Keratinocyte (primary cell): ENCODE measurements around the gene STEAP1B.

Source experiments
- EZH2 ChIP-seq: IDR thresholded peaks from one replicate; pipeline ENCODE4 v1.6.1; 2012; ENCODE audit warnings: inconsistent platforms, mild to moderate bottlenecking, low read length, moderate library complexity
- TF ChIP-seq, protein P1 (sequence below), 3 experiments: IDR thresholded peaks in 1 of 3; conservative IDR thresholded peaks in 1 of 3; optimal IDR thresholded peaks in 1 of 3; 2 replicates in 2 of 3; 3 replicates in 1 of 3; pipeline versions ENCODE3 to v1.5.1; 2011; ENCODE audit warnings: low read length in 3 of 3, mild to moderate bottlenecking in 3 of 3, moderate library complexity in 2 of 3, control low read depth in 1 of 3, inconsistent platforms in 1 of 3; ENCODE audit not compliant: insufficient read depth in 2 of 3; ENCODE audit errors: extremely low read depth in 1 of 3

DNA sequence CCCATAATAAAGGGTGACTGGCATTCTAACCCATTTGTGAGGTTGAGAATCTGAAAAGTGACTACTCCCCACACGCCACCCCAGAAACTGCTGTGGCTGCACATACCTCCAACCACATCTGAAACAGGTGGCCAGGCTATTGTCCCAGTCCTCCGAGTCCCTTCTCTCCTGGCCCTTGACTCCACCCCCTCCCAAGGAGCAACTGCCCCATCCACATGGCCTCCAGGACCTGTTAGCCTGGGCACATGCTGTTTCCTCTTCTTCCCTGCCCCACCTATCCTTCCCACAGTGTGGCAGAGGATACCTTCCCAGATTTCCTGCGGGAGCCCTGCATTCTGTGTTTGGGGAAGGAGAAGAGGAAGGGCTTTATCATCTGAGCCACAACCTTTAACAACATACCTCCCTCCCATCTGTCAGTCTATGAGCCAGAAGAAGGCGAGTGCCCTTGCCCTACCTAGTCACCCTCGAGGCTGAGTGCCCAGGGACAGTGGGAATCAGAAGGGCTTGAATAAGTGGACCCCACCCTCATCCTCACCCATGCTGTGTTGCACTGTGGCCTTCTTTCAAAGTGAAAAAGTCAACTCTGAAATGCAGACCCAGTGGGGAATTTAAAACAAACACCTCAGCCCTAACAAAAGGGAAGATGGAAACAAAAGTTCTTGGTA, 11.9 kb downstream of the STEAP1B start:
- TF ChIP-seq, protein P1, sequence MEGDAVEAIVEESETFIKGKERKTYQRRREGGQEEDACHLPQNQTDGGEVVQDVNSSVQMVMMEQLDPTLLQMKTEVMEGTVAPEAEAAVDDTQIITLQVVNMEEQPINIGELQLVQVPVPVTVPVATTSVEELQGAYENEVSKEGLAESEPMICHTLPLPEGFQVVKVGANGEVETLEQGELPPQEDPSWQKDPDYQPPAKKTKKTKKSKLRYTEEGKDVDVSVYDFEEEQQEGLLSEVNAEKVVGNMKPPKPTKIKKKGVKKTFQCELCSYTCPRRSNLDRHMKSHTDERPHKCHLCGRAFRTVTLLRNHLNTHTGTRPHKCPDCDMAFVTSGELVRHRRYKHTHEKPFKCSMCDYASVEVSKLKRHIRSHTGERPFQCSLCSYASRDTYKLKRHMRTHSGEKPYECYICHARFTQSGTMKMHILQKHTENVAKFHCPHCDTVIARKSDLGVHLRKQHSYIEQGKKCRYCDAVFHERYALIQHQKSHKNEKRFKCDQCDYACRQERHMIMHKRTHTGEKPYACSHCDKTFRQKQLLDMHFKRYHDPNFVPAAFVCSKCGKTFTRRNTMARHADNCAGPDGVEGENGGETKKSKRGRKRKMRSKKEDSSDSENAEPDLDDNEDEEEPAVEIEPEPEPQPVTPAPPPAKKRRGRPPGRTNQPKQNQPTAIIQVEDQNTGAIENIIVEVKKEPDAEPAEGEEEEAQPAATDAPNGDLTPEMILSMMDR (optimal IDR thresholded peaks at IDR 0.05 in 1 of 3, IDR thresholded peaks at IDR 0.05 in 1 of 3, conservative IDR thresholded peaks at IDR 0.05 in 1 of 3; ENCODE audit: extremely low read depth in 1 of 3, insufficient read depth in 2 of 3, low read length in 3 of 3): no peak
- TF ChIP-seq EZH2: no peak
